Measurements from ENCODE around the gene STARD5.

DNA sequence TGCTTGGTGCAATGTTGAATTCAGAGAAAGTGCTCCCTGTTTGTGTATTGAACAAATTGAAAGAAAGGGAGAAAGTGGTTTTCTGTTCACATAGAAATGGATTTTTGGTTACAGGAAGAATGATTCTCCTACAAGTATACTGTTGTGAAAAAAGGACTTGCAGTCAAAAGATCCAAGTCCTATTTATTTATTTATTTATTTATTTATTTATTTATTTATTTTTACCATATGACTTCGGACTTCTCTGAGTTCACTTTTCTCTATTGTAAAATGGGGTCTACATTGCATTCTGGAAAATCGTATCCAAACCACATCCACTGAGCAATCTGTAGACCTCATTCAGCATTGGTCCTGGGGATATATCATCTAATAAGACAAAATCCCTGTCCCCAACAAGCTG lies 46.1 kb downstream of the STARD5 start:
- TF ChIP-seq, protein P1, sequence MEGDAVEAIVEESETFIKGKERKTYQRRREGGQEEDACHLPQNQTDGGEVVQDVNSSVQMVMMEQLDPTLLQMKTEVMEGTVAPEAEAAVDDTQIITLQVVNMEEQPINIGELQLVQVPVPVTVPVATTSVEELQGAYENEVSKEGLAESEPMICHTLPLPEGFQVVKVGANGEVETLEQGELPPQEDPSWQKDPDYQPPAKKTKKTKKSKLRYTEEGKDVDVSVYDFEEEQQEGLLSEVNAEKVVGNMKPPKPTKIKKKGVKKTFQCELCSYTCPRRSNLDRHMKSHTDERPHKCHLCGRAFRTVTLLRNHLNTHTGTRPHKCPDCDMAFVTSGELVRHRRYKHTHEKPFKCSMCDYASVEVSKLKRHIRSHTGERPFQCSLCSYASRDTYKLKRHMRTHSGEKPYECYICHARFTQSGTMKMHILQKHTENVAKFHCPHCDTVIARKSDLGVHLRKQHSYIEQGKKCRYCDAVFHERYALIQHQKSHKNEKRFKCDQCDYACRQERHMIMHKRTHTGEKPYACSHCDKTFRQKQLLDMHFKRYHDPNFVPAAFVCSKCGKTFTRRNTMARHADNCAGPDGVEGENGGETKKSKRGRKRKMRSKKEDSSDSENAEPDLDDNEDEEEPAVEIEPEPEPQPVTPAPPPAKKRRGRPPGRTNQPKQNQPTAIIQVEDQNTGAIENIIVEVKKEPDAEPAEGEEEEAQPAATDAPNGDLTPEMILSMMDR (IDR thresholded peaks at IDR 0.05; ENCODE audit: low read depth, low read length, missing input control): no peak
- TF ChIP-seq JUND (IDR thresholded peaks at IDR 0.05): no peak
- TF ChIP-seq TAF1 (conservative IDR thresholded peaks at IDR 0.05): no peak
- no peak for TF ChIP-seq RAD21 (IDR thresholded peaks at IDR 0.05)
- TF ChIP-seq EGR1 (IDR thresholded peaks at IDR 0.05; ENCODE audit: low read depth in 2 of 2): no peak
- TF ChIP-seq, protein P2, sequence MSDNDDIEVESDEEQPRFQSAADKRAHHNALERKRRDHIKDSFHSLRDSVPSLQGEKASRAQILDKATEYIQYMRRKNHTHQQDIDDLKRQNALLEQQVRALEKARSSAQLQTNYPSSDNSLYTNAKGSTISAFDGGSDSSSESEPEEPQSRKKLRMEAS (IDR thresholded peaks at IDR 0.05): no peak
- no peak for TF ChIP-seq GABPA (IDR thresholded peaks at IDR 0.05 in 1 of 2, conservative IDR thresholded peaks at IDR 0.05 in 1 of 2)
- no peak for TF ChIP-seq YY1 (IDR thresholded peaks at IDR 0.05)
- TF ChIP-seq FOXA1 (IDR thresholded peaks at IDR 0.05): no peak
- TF ChIP-seq RXRA (IDR thresholded peaks at IDR 0.05): no peak
- TF ChIP-seq, protein P3, sequence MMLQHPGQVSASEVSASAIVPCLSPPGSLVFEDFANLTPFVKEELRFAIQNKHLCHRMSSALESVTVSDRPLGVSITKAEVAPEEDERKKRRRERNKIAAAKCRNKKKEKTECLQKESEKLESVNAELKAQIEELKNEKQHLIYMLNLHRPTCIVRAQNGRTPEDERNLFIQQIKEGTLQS (IDR thresholded peaks at IDR 0.05): no peak
- TF ChIP-seq, protein P4, sequence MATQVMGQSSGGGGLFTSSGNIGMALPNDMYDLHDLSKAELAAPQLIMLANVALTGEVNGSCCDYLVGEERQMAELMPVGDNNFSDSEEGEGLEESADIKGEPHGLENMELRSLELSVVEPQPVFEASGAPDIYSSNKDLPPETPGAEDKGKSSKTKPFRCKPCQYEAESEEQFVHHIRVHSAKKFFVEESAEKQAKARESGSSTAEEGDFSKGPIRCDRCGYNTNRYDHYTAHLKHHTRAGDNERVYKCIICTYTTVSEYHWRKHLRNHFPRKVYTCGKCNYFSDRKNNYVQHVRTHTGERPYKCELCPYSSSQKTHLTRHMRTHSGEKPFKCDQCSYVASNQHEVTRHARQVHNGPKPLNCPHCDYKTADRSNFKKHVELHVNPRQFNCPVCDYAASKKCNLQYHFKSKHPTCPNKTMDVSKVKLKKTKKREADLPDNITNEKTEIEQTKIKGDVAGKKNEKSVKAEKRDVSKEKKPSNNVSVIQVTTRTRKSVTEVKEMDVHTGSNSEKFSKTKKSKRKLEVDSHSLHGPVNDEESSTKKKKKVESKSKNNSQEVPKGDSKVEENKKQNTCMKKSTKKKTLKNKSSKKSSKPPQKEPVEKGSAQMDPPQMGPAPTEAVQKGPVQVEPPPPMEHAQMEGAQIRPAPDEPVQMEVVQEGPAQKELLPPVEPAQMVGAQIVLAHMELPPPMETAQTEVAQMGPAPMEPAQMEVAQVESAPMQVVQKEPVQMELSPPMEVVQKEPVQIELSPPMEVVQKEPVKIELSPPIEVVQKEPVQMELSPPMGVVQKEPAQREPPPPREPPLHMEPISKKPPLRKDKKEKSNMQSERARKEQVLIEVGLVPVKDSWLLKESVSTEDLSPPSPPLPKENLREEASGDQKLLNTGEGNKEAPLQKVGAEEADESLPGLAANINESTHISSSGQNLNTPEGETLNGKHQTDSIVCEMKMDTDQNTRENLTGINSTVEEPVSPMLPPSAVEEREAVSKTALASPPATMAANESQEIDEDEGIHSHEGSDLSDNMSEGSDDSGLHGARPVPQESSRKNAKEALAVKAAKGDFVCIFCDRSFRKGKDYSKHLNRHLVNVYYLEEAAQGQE (IDR thresholded peaks at IDR 0.05): no peak
- no peak for TF ChIP-seq HNF4A (conservative IDR thresholded peaks at IDR 0.05)
- TF ChIP-seq, protein P5, sequence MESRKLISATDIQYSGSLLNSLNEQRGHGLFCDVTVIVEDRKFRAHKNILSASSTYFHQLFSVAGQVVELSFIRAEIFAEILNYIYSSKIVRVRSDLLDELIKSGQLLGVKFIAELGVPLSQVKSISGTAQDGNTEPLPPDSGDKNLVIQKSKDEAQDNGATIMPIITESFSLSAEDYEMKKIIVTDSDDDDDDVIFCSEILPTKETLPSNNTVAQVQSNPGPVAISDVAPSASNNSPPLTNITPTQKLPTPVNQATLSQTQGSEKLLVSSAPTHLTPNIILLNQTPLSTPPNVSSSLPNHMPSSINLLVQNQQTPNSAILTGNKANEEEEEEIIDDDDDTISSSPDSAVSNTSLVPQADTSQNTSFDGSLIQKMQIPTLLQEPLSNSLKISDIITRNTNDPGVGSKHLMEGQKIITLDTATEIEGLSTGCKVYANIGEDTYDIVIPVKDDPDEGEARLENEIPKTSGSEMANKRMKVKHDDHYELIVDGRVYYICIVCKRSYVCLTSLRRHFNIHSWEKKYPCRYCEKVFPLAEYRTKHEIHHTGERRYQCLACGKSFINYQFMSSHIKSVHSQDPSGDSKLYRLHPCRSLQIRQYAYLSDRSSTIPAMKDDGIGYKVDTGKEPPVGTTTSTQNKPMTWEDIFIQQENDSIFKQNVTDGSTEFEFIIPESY (IDR thresholded peaks at IDR 0.05): no peak
